Endothelial cell of umbilical vein (primary cell): ENCODE data around the gene TNN. TPM values are rescaled to one million over a fixed set of nuclear protein-coding genes. Genes with fewer than 3 reads are reported as not detected.

Source experiments
- BruUV-seq: library from RNA; stranded (reverse); fragments of 400-500 nt; replicated peaks from 2 replicates; lab custom pipeline; 2021; lab: Mats Ljungman, UMichigan
- CTCF ChIA-PET: fragments of 300-600, 350-600 bp; sonication (Branson Sonifier 250); formaldehyde crosslinking; loops from one replicate; lab custom pipeline; 2021; ENCODE audit warnings: antibody characterized with exemption, inconsistent platforms; lab: Charles Lee
- POLR2A ChIA-PET: fragments of 300-600, 350-600 bp; sonication (Branson Sonifier 250); formaldehyde crosslinking; loops from one replicate; lab custom pipeline; 2021; ENCODE audit warnings: antibody characterized with exemption, inconsistent platforms; lab: Charles Lee
- DNase-seq: peaks from one replicate; pipeline ENCODE4 v3.0.0-alpha.2; 2011; ENCODE audit warnings: low read depth, low spot score
- FAIRE-seq: peaks from 2 replicates; lab custom pipeline; 2011; peaks lifted over from hg19 to GRCh38; lab: Jason Lieb, UNC
- H2AFZ ChIP-seq: 2 replicates; pipeline ENCODE4 v1.6.0; 2012; ENCODE audit warnings: low read depth, low read length, control low read depth, inconsistent platforms
- H3K27ac ChIP-seq: 2 replicates; pipeline ENCODE4 v1.5.1; 2011; ENCODE audit warnings: low read depth, mild to moderate bottlenecking, control low read depth, low read length, moderate library complexity; ENCODE audit not compliant: insufficient read depth
- H3K27me3 ChIP-seq, 2 experiments: 2 replicates each; pipeline versions ENCODE4 v1.6.0 to v1.6.1; 2011; ENCODE audit warnings: low read length in 2 of 2, mixed read lengths in 1 of 2; ENCODE audit not compliant: control insufficient read depth in 2 of 2, insufficient read depth in 2 of 2
- H3K36me3 ChIP-seq, 2 experiments: 2 replicates in 1 of 2; 3 replicates in 1 of 2; pipeline ENCODE4 v1.5.1; 2011; ENCODE audit warnings: low read length in 2 of 2, mild to moderate bottlenecking in 1 of 2, moderate library complexity in 1 of 2; ENCODE audit not compliant: control insufficient read depth in 2 of 2, insufficient read depth in 2 of 2; ENCODE audit errors: extremely low read depth in 1 of 2
- H3K4me1 ChIP-seq: 3 replicates; pipeline ENCODE4 v1.5.1; 2011; ENCODE audit warnings: mild to moderate bottlenecking, low read length; ENCODE audit not compliant: control insufficient read depth, insufficient read depth; ENCODE audit errors: extremely low read depth
- H3K4me2 ChIP-seq: 2 replicates; pipeline ENCODE4 v1.6.1; 2011; ENCODE audit warnings: low read length, control low read depth, mixed read lengths; ENCODE audit not compliant: insufficient read depth
- H3K4me3 ChIP-seq, 3 experiments: fragments of 200-600 bp in 1 of 3; sonication (generic), shearing (Covaris generic) in 1 of 3; replicated peaks in 1 of 3; 2 replicates each; pipeline ENCODE4 v1.5.1; 2011 to 2016; ENCODE audit warnings: control low read depth in 3 of 3, low read length in 3 of 3, mild to moderate bottlenecking in 2 of 3, inconsistent platforms in 1 of 3, low read depth in 1 of 3, moderate library complexity in 1 of 3; ENCODE audit not compliant: insufficient read depth in 1 of 3
- H3K79me2 ChIP-seq: 2 replicates; pipeline ENCODE4 v1.6.0; 2012; ENCODE audit warnings: low read length, inconsistent platforms; ENCODE audit not compliant: control insufficient read depth, insufficient read depth
- H3K9ac ChIP-seq: replicated peaks from 2 replicates; pipeline ENCODE3; 2011; ENCODE audit warnings: low read length, control low read depth; ENCODE audit not compliant: insufficient read depth; ENCODE audit errors: extremely low read depth
- H3K9me1 ChIP-seq: replicated peaks from 3 replicates; pipeline ENCODE4 v1.6.0; 2011; ENCODE audit warnings: mild to moderate bottlenecking, low read length; ENCODE audit not compliant: control insufficient read depth, insufficient read depth; ENCODE audit errors: extremely low read depth
- H3K9me3 ChIP-seq: replicated peaks from 2 replicates; pipeline ENCODE4 v1.5.1; 2012; ENCODE audit warnings: low read length, inconsistent platforms; ENCODE audit not compliant: control insufficient read depth, insufficient read depth
- H4K20me1 ChIP-seq: replicated peaks from 2 replicates; pipeline ENCODE3; 2011; ENCODE audit warnings: mild to moderate bottlenecking, low read length; ENCODE audit not compliant: control insufficient read depth, insufficient read depth; ENCODE audit errors: extremely low read depth
- CTCF ChIP-seq, 2 donors: IDR thresholded peaks; 1 replicate in 1 of 2; 2 replicates in 1 of 2; pipeline ENCODE4 v1.5.1; 2011; ENCODE audit warnings: low read length in 2 of 2, mild to moderate bottlenecking in 2 of 2, moderate library complexity in 2 of 2, control low read depth in 1 of 2, inconsistent platforms in 1 of 2, low read depth in 1 of 2; ENCODE audit not compliant: insufficient read depth in 1 of 2; ENCODE audit errors: extremely low read depth in 1 of 2
- EZH2 ChIP-seq: IDR thresholded peaks from 2 replicates; pipeline ENCODE4 v1.6.1; 2012; ENCODE audit warnings: borderline replicate concordance, low read depth, mild to moderate bottlenecking, moderate library complexity, low read length, inconsistent platforms; ENCODE audit not compliant: severe bottlenecking
- FOS ChIP-seq: IDR thresholded peaks from 2 replicates; pipeline ENCODE4 v1.6.1; 2011; ENCODE audit warnings: mild to moderate bottlenecking, low read length, moderate library complexity, borderline replicate concordance; ENCODE audit not compliant: insufficient read depth
- GATA2 ChIP-seq: IDR thresholded peaks from 2 replicates; pipeline ENCODE4 v1.7.0; 2011; ENCODE audit warnings: low read depth, mild to moderate bottlenecking, moderate library complexity, mixed read lengths, low read length; ENCODE audit not compliant: insufficient read length, insufficient read depth
- JUN ChIP-seq: IDR thresholded peaks from 2 replicates; pipeline ENCODE4 v1.6.1; 2011; ENCODE audit warnings: borderline replicate concordance, low read depth; ENCODE audit not compliant: insufficient read length, insufficient read depth
- MYC ChIP-seq: IDR thresholded peaks from one replicate; pipeline ENCODE4 v1.6.1; 2011; ENCODE audit warnings: mild to moderate bottlenecking, low read depth, low read length
- POLR2A ChIP-seq: IDR thresholded peaks from 2 replicates; pipeline ENCODE4 v1.6.1; 2012; ENCODE audit warnings: low read depth, mild to moderate bottlenecking, control low read depth, low read length
- dilution Hi-C: fragments of 300-500 bp; cut with MboI; formaldehyde crosslinking; loops from one replicate; pipeline ENCODE4 v1.15.0; 2019; ENCODE audit warnings: low sequenced_read_pairs; ENCODE audit not compliant: extremely low pct_ligation_motif_present
- intact Hi-C: fragments of 100-400 bp; cut with micrococcal nuclease; formaldehyde crosslinking; loops from one replicate; pipeline ENCODE4 v1.10.0; 2022
- polyA plus RNA-seq, 4 experiments: library from polyadenylated mRNA; depleted of rRNA in 3 of 4; stranded (reverse) in 3 of 4; unstranded in 1 of 4; fragments of >200 nt; gene quantifications; 2 replicates each; pipeline versions ENCODE4 v1.2.1 to v1.2.3, GENCODE V29; 2011 to 2012; ENCODE audit warnings: missing spikeins in 1 of 4
- total RNA-seq: library from RNA; stranded (reverse); gene quantifications from 2 replicates; pipeline ENCODE4 v1.2.3, GENCODE V29; 2021
- TF ChIP-seq, protein P1 (sequence below): IDR thresholded peaks from 2 replicates; pipeline ENCODE4 v1.6.1; 2011; ENCODE audit not compliant: insufficient read depth, insufficient read length

Gene TNN
- total and polyA plus RNA-seq, 2 donors (not counting 3 experiments of a cell fraction or from before 2014, with no cell fraction given), result not detected

- CTCF ChIA-PET, result interaction anchor here (1.5 kb wide), 1 partner anchor 74 kb away, joined by 5 read pairs; no protein-coding TSS in a partner anchor
- dilution Hi-C loops (no loop called here), intact Hi-C loops (no loop called here)
- POLR2A ChIA-PET, result no interaction called here
- no peaks in the 10 kb centered on the region for H3K36me3 ChIP-seq
- no peak overlapping the region for H2AFZ ChIP-seq
- H3K79me2 ChIP-seq, result no peaks in the 10 kb centered on the region
- no peak overlapping the region for H3K27ac ChIP-seq
- H3K4me2 ChIP-seq, result no peak overlapping the region
- no peak for TF ChIP-seq FOS
- TF ChIP-seq EZH2, result no peak
- TF ChIP-seq MYC, result no peak
- no peak for TF ChIP-seq POLR2A
- TF ChIP-seq, protein P1, sequence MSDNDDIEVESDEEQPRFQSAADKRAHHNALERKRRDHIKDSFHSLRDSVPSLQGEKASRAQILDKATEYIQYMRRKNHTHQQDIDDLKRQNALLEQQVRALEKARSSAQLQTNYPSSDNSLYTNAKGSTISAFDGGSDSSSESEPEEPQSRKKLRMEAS, result no peak
- no peak for TF ChIP-seq JUN
- TF ChIP-seq CTCF (IDR thresholded peaks at IDR 0.05; ENCODE audit: extremely low read depth in 1 of 2, insufficient read depth in 1 of 2, low read depth in 1 of 2, low read length in 2 of 2), result no peak
- no peak for TF ChIP-seq GATA2
- no peaks in the 10 kb centered on the region for H3K9me3 ChIP-seq
- BruUV-seq, result no TSS peak
- H3K9me1 ChIP-seq, result no peaks in the 10 kb centered on the region
- no peaks in the 10 kb centered on the region for H3K4me1 ChIP-seq
- H3K27me3 ChIP-seq, result peaks cover 0 to 2% of the 10 kb centered on the region in 2 experiments
- FAIRE-seq (no peak), DNase-seq (no peak)
- H4K20me1 ChIP-seq, result no peaks in the 10 kb centered on the region
- H3K4me3 ChIP-seq, result no peak overlapping the region
- no peak overlapping the region for H3K9ac ChIP-seq
Observed at GRCh38 chr1:175050992-175051391, 16.6 kb upstream of the TNN start.
